ENCODE measurements around the gene CLNK.

DNA sequence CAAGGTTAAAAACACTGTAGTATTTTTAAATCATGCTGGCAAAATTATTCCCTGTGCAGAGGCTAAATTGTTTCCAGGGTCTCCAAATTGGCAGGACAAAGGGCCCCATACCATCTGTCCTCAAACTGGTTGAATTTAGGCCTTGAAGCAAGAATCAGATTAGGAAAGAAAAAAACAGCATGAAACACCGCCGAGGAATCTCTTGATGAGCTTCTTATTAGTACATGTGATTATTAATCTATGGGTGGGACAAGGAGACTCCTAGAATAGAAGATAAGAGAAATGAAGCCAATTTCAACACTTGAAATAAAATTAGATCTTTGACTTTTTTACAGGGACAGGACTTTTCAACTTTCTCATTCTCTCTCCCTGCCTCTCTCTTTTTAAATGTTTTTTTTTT lies 7.1 kb upstream of the CLNK start:
- TF ChIP-seq, protein P1, sequence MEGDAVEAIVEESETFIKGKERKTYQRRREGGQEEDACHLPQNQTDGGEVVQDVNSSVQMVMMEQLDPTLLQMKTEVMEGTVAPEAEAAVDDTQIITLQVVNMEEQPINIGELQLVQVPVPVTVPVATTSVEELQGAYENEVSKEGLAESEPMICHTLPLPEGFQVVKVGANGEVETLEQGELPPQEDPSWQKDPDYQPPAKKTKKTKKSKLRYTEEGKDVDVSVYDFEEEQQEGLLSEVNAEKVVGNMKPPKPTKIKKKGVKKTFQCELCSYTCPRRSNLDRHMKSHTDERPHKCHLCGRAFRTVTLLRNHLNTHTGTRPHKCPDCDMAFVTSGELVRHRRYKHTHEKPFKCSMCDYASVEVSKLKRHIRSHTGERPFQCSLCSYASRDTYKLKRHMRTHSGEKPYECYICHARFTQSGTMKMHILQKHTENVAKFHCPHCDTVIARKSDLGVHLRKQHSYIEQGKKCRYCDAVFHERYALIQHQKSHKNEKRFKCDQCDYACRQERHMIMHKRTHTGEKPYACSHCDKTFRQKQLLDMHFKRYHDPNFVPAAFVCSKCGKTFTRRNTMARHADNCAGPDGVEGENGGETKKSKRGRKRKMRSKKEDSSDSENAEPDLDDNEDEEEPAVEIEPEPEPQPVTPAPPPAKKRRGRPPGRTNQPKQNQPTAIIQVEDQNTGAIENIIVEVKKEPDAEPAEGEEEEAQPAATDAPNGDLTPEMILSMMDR (IDR thresholded peaks at IDR 0.05; ENCODE audit: poor library complexity) = no peak
- no peak for TF ChIP-seq EZH2phosphoT487 (IDR thresholded peaks at IDR 0.05; ENCODE audit: low read depth, severe bottlenecking, unreplicated experiment)
